A549 (cell line): ENCODE measurements around the gene DPEP1.

ENCODE experiments used
- CEBPB ChIP-seq, 2 experiments: fragments of >200 bp in 1 of 2; sonication (Bioruptor Twin) in 1 of 2; formaldehyde crosslinking in 1 of 2; IDR thresholded peaks; 2 replicates each; pipeline ENCODE4 v1.6.1; 2012 to 2016
- CHD2 ChIP-seq: fragments of 150-350 bp; IDR thresholded peaks from 2 replicates; pipeline ENCODE4 v1.6.1; 2014; ENCODE audit warnings: low read length; ENCODE audit not compliant: partially characterized antibody
- CTCF ChIP-seq: fragments of >200 bp; sonication (Bioruptor Twin); formaldehyde crosslinking; IDR thresholded peaks from 3 replicates; pipeline ENCODE4 v1.5.1; 2016
- EP300 ChIP-seq, 2 experiments: fragments of >200 bp; sonication (Bioruptor Twin); formaldehyde crosslinking; IDR thresholded peaks; 2 replicates in 1 of 2; 3 replicates in 1 of 2; pipeline ENCODE4 v1.6.1; 2016 to 2017
- ESRRA ChIP-seq: fragments of 150-350 bp; IDR thresholded peaks from 2 replicates; pipeline ENCODE4 v1.6.1; 2014; ENCODE audit warnings: mild to moderate bottlenecking, low read length, borderline replicate concordance
- GATA3 ChIP-seq: IDR thresholded peaks from 2 replicates; pipeline ENCODE4 v1.6.1; 2012; ENCODE audit warnings: borderline replicate concordance
- MAZ ChIP-seq: fragments of 150-350 bp; IDR thresholded peaks from 2 replicates; pipeline ENCODE4 v1.6.1; 2014; ENCODE audit warnings: antibody characterized with exemption, low read depth, low read length, borderline replicate concordance
- POLR2A ChIP-seq: IDR thresholded peaks from 2 replicates; pipeline ENCODE4 v1.6.1; 2012; ENCODE audit warnings: mild to moderate bottlenecking, low read length
- POLR2AphosphoS2 ChIP-seq: conservative IDR thresholded peaks from 2 replicates; pipeline ENCODE4 v1.6.1; 2012; ENCODE audit warnings: low read length, improper control_type of control experiment, inconsistent platforms
- RAD21 ChIP-seq, 2 experiments: fragments of >200 bp in 1 of 2; sonication (Bioruptor Twin) in 1 of 2; formaldehyde crosslinking in 1 of 2; IDR thresholded peaks in 1 of 2; conservative IDR thresholded peaks in 1 of 2; 2 replicates in 1 of 2; 3 replicates in 1 of 2; pipeline ENCODE4 v1.6.1; 2012 to 2018; ENCODE audit warnings: inconsistent platforms in 1 of 2

DNA sequence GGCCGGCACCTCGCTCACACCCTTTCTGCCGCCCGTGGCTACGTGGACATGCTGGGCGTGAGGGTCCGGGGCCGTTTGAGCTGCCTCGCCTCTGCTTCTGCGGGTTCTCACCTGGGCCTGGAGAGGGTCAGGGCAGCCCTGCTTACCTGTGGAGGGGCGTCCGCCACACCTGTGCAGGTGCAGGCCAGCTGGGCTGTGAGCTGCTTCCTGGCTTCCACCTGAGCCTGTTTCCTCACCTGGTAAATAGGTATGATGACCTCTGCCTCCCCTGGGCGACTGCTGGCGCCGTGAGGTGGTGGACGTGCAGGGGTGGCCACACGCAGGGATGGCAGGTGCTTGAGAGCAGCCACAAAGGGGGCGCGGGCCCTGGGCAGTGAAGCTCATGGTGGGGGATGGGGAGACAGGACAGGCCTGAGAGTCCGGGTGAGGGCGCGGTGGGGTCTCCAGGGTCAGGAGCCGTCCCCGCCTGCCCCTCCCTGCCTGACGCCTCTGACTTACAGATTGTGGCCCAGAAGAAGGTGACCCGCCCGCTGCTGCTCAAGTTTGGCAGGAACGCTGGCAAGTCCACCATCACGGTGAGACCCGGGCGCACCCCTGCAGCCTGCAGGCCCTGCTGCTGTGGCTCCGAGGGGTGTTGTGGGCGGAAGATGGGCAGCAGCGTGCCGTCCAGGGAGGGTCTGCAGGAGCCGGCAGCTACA lies 30.1 kb upstream of the DPEP1 start:
- TF ChIP-seq ESRRA (no peak), MAZ (no peak), CEBPB (IDR thresholded peaks at IDR 0.05) (no peak), CTCF (no peak), RAD21 (conservative IDR thresholded peaks at IDR 0.05 in 1 of 2, IDR thresholded peaks at IDR 0.05 in 1 of 2) (no peak), CHD2 (no peak), GATA3 (no peak), POLR2A (no peak), POLR2AphosphoS2 (no peak), EP300 (IDR thresholded peaks at IDR 0.05) (no peak)
